HG02588 (cell line): ENCODE measurements around the gene SDHAF2.
"Not testable (repeated sequence)": the region's sequence is repeated elsewhere in the genome, so short reads cannot be mapped to it uniquely, and the experiment has no call there.

Experiments
- ATAC-seq: cut with Tn5 transposase; IDR thresholded peaks from one replicate; pipeline ENCODE4 v1.9.1; 2021; ENCODE audit warnings: mild to moderate bottlenecking, moderate library complexity; ENCODE audit not compliant: unreplicated experiment

The SDHAF2 gene

DNA sequence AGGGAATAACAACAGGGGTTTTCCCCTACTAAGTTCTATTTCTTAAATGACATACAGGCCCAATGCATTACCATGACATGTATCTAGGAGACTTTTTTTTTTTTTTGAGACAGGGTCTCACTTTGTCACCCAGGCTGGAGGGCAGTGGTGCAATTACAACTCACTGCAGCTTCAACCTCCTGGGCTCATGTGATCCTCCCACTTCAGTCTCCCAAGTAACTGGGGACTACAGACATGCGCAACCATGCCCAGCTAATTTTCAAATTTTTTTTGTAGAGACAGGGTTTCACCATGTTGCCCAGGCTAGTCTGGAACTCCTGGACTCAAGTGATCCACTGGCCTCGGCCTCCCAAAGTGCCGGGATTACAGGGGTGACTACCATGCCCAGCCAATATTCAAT is 7.7 kb upstream of the SDHAF2 start:
- ATAC-seq, result no peak

DNA sequence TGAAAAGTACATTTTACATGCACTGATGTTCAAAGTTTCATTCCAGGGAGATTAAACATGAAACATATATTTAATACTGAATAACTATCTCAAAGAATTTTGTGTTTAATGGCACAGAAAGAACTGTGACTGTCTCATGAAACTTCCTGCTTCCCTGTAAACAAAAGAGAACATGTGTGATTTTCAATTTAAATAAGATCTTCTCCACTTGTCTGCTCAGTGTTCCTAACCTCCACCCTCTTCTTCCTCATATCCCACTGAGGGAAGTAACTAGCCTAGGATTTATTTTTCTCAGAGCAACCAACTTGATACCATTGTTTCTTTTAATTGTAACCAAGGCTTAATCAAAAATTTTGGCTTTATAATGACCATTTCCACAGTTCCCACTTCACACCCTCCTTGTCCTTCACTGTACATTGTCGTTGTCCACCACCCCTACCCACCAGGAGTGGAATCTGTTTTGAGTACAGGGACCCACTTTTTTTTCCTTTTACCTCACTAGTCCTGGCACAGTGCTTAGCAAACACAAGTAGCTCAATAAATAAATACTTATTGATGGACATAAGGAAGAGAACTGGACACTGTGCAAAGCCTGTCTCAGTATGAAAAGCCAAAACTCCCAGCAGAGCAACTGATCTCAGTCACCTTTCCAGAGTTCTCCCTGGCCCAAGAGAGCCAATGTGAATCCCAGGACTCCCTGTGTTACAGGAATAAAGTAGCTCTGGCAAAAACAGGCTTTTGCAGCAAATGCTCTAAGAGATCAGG is 4.4 kb upstream of the SDHAF2 start:
- ATAC-seq, result no peak

DNA sequence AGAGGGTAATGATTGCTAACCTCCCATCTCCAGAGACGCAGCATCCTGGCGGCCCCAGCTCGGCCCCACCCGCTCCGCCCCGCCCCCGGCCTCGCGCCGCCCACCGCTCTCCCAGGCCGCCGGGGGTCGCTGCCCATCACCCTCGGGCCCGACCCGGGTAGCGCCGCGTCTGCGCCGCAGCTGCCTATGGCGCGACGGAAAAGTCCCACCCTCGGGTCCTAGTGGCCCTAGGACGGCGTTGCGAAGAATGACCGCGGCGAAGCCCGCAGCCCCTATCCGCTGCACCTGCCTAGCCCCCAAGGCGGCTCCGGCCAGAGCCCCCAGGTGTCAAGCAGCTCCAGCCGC is 606 bp upstream of the SDHAF2 start:
- ATAC-seq, result peak; percentile 55

DNA sequence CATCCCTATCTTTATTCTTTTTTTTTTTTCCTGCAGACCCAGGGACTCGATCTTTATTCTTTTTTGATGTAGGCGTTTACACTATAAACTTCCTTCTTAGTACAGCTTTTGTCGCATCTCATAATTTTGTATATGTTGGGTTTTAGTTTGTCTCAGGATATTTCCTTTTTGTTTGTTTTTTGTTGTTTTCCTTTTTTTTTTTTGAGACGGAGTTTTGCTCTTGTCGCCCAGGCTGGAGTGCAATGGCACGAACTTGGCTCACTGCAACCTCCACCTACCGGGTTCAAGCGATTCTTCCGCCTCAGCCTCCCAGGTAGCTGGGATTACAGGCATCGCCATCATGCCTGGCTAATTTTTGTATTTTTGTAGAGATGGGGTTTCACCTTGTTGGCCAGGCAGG is 915 bp downstream of the SDHAF2 start:
- not testable (repeated sequence) for ATAC-seq

DNA sequence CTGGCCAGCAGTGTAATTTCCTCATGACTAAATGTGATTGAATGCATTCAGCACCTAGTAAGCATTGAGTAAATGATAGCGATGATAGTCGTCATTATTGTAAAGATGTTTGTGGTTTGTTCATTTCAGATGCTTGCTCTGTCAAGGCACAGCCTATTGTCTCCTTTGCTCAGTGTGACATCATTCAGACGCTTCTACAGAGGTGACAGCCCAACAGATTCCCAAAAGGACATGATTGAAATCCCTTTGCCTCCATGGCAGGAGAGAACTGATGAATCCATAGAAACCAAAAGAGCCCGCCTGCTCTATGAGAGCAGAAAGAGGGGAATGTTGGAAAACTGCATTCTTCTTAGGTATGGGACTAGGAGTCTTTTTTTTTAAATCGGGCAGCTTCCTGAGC is 7.6 kb downstream of the SDHAF2 start:
- ATAC-seq, result no peak

DNA sequence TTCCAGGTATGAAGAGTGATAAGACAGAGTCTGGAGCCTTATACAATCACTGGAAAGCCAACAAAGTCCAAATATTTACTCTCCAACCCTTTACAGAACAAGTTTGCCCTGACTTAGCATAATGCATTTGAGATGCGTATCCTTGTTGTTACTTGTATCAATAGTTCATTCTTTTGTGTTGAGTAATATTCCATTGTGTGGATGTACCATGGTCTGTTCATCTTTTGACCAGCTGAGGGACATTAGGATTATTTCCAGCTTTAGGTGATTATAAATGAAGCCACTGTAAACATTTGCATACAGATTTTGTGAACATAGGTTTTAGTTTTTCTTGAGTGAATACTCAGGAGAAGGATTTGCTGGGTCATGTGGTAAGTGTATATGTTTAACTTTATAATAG is 9.7 kb downstream of the SDHAF2 start:
- no peak for ATAC-seq

DNA sequence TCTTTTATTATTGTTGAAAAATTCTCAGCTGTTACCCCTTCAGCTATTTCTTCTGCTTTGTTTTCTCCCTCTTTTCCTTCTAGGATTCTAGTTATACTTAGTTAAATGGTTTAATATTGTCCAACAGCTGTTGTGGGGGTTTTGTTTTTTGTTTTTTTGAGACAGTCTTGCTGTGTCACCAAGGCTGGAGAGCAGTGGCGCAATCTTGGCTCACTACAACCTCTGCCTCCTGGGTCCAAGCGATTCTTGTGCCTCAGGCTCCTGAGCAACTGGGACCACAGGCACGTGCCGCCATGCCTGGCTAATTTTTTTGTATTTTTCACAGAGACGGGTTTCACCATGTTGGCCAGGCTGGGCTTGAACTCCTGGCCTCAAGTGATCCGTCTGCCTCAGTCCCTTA is 12.7 kb downstream of the SDHAF2 start:
- no peak for ATAC-seq

DNA sequence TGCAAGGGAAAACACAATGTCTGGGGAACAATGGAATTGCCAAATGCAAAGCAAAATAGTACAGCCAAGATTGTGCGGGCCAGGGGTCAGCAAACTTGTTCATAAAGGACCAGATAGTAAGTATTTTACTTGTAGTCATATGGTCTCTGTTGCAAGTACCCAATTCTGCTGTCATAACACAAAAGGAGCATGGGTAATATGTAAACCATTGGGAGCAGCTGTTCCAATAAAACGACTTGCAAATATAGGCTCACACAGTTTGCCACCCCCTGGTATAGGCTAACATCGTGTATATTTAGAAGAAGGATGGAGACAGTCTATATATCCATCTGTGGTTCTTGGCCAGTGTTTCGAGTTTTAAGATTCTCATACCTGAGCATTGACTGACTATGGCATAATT is 15.6 kb downstream of the SDHAF2 start:
- ATAC-seq, result no peak

DNA sequence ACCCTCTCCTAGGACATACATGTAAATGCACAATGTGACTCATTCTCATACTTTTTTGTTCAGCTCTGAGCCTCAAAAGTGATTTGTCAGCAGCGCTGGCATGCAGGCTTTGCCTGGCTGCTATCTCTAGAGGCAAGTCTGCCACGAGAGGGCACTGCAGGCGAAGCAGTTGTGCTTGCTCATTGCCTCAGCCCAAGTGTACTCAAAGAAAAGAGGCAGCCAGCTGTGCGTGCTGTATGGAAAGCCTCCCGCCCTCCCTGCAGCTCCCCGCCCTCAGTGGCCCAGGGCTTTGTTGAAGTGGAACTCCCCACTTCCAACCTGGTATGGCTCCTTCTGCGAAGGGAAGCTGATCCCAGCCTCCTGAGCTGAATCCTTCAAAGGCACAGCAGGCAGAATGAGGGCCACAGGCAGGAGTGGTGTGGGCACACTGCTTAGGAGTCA is 16.3 kb downstream of the SDHAF2 start:
- no peak for ATAC-seq

DNA sequence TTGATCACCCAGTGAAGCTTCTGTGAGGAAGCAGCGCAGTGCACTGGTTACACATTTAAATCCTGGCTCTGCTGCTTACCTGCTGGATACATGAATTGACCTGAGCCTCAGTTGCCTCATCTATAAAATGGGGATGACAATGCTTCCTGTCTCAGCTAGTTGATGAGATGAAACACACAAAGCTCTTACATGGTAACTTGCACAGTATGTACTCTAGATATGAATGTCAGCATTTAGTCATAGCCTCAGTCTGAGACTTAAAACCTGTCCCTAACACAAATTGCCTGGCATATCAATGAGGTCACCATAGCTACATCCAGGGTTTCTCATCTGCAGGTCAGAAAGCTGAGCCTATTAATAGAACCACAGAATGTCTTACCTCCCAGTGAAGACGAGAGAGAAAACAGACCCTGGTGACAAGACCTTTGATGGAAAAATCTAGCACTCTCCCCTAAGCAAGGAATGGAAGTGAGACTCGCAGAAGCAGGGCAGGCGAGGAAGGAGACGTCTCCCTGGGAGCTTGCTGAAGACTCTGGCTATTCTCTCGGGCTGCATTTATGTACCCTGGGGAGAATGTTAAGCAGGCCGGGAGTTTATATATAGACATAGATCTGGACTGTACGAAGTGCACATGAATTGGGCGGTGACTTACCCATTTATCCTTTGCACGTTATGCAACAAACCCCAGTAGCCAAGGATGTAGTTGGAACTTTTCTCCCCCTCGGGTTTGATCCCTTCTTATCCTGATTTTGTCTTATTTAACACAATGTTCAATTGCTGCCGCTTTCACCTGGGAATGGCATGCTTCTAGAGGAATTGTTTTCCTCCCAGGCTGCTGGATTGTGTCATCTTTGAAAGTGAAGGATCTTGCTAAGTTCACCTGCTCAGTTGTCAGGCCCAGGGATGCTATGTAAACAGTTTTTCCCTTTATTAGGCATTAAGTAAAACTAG is 18.0 kb downstream of the SDHAF2 start:
- no peak for ATAC-seq

DNA sequence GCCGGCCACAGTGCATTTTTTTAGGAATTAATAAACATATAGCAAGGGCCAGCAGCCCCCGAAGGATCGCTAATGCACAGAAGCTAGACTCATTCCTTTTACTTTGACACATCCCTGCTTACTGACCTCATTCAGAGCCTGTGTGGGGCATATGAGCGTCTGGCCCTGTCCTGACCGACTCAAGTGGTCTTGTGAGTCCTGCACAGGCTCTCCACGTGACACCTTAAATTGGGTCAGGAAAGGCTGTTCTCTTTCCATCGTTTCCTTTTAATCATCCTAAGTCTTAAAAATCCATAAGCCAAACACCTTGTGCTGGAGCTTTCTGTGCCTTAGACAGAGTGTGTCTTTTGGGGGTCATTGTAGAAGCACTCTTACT is 18.6 kb downstream of the SDHAF2 start:
- ATAC-seq, result no peak

DNA sequence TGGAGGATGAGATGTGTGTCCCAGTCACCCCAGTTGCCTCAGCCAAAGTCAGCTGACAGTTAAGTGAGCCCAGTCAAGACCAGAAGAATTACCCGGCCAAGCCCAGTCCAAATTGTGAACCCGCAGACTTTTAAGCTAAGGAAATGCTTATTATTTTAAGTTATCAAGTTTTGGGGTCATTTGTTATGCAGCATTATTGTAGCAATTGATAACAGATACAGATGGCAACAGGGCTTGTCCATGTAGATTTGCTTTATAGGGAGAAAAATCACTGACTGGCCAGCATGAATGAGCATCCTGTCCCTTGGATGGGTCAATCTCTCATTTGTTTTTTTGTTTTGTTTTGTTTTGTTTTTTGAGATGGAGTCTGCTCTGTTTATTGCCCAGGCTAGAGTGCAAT is 22.9 kb downstream of the SDHAF2 start:
- no peak for ATAC-seq

DNA sequence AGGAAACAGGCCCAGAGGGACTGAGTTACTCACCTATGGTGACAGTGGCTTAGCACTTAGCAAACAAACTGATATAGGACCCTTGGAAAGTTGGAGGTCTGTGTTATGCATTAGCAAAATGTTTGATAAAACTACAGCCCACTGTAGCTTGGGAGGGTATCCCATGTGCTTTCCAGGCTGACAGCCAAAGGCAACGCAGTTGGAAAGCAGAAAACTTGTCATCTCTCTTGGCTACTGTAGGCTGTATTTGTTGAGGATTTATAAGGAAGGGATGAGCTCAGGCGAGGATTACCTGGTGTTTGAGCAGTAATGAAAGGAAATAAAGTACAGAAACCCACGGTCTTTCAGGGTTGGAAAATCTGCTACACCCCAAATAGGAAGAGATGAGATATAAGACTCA is 23.8 kb downstream of the SDHAF2 start:
- no peak for ATAC-seq

DNA sequence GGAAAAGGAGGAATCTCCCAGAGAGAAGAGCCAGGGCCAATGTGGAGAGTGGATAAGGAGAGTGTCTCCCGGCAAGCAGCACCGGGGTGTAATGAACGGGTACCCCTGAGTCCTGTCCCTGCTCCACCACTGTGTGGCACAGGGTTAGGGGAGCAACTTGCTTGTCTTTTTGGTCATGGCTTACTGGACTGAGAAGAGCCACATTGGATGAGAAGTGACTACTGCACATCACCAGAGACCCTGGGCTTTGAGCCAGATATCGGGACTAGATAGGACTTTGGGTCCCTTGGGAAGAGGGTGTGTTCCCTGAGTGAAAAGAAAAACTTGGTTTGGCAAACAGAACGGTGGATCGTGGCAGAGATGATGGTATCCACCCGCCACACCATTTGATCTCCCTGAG is 24.6 kb downstream of the SDHAF2 start:
- no peak for ATAC-seq

DNA sequence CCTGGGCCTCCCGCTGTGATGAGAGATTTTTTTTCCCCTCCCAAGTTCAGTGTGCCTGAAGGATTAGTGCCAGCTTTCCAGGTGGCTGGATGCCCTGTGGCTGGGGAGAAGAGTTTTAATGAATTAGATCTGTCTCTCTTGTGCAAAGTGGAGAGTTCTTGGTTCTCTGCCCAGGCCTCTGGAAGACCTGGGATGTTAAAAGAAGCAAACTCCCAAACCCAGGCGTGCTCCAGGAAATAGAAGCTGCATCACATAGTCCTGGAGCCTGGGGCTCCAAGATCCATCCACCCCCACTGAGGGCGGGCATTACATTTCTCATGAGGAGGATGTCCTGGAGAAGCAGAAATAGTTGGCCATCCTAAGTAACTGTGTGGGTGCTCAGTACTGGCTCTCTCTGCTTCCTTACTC is 30.6 kb downstream of the SDHAF2 start:
- no peak for ATAC-seq

DNA sequence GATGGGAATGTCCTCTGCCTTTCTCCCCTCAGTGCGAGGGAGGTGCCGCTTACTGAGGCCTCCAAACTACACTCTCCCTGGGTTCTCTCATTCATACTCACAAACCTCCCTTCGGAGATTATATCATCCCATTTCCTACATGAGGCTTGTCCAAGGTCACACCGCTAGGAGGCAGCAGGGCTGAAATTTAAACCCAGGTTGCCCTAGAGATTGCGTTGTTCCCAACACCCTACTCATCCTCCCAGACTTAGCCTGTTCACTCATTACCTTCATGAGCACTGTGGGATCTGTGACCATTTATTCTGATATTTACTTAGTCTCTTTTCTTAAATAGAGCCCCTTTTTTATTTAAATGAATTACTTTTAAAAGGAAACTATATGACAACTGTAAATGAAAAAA is 31.1 kb downstream of the SDHAF2 start:
- no peak for ATAC-seq

DNA sequence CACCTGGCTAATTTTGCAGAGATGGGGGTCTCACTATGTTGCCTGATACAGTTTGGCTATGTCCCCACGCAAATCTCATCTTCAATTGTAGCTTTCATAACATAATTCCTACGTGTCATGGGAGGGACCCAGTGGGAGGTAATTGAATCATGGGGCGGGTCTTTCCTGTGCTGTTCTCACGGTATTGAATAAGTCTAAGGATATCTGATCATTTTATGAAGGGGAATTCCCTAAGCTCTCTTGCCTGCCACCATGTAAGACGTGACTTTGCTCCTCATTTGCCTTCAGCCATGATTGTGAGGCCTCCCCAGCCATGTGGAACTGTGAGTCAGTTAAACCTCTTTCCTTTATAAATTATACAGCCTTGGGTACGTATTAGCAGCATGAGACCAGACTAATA is 37.7 kb downstream of the SDHAF2 start:
- not testable (repeated sequence) for ATAC-seq

DNA sequence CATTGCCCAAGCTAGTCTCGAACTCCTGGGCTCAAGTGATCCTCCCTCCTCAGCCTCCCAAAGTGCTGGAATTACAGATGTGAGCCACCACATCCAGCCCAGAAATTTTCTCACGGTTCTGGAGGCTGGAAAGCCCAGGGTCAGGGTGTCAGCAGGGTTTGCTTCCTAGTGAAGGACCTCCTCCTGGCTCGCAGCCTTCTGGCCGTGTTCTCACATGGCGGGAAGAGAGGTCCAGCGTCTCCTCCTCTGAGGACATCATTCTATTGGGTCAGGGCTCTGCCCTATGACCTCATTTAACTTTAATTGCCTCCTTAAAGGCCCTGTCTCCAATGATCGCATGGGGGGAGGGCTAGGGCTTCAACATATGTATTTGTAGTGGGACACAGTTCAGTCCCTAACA is 38.1 kb downstream of the SDHAF2 start:
- no peak for ATAC-seq

DNA sequence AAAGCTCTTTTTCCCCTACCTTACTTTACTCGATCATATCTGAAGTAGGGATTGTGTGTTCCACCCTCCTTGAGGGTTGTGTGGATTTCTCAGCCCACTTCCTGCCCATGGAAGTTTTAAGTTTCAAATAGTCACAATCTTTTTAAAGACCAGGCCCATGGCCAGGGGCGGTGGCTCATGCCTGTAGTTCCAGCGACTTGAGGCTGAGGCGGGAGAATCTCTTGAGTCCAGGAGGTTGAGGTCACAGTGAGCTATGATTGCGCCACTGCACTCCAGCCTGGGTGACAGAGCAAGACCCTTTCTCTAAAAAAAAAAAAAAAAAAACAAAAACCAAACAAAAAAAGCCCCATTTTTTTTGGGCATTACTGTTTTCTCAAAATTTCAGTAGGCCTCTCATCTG is 42.4 kb downstream of the SDHAF2 start:
- no peak for ATAC-seq

DNA sequence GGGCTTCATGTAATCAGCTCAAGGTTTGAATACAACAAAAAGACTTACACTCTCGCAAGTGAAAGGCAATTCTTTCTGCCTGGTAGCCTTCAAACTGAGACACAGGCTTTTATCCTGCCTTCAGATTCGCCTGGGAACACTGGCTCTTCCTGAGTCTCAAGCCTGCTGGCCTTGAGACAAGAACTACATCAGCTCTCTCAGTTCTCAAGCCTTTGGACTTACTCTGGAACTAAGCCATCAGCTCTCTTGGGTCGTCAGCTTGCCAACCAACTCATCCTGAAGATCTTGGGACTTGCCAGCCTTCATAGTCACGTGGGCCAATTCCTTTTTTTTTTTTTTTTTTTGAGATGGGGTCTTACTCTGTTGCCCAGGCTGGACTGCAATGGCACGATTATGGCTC is 42.9 kb downstream of the SDHAF2 start:
- ATAC-seq, result no peak

DNA sequence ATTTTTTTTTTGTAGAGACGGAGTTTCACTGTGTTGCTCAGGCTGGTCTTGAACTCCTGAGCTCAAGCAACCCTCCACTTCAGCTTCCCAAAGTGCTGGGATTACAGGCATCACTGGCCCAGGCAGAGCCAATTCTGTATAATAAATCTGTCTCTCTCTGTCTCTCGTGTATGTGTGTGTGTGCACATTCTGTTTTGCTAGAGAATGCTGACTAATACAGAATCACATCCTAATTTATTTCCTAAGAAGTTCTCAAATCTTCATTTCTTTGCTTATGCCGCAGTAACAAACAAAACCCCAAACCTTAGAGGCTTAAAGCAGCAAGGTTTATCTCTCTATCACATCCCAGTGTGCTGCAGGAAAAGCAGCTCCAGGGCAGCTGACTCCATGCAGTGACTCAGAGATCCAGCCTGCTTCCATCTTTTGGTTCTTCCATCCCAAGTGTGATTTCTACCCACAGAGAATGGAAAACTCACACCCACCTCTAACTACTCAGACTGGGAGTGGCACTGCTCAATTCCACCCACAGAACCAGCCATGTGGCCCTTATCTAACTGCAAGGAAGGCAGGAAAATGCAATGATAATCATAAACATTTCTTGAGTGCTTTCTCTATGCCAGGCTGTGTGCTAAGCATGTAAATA is 43.6 kb downstream of the SDHAF2 start:
- no peak for ATAC-seq
